ENCODE measurements around the gene NOVA2.

DNA sequence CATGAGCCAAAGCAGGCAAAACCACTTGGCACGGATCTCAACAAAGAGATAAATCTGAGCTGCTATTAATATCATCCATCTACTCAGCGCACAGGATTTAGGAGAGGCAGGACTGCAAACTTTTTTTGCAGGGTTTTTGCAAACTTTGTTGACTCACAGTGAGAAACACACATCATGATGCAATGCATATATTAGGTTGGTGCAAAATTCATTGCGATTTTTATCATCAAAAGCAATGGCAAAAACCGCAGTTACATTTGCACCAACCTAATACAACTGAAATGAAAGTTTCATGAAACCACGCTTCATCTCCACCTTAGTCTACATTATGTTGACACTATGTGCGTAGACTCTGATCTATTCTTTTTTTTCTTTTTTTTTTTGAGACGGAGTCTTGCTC is 4.5 kb upstream of the NOVA2 start:
- TF ChIP-seq, protein P1, sequence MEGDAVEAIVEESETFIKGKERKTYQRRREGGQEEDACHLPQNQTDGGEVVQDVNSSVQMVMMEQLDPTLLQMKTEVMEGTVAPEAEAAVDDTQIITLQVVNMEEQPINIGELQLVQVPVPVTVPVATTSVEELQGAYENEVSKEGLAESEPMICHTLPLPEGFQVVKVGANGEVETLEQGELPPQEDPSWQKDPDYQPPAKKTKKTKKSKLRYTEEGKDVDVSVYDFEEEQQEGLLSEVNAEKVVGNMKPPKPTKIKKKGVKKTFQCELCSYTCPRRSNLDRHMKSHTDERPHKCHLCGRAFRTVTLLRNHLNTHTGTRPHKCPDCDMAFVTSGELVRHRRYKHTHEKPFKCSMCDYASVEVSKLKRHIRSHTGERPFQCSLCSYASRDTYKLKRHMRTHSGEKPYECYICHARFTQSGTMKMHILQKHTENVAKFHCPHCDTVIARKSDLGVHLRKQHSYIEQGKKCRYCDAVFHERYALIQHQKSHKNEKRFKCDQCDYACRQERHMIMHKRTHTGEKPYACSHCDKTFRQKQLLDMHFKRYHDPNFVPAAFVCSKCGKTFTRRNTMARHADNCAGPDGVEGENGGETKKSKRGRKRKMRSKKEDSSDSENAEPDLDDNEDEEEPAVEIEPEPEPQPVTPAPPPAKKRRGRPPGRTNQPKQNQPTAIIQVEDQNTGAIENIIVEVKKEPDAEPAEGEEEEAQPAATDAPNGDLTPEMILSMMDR (IDR thresholded peaks at IDR 0.05; ENCODE audit: poor library complexity, severe bottlenecking): no peak
- TF ChIP-seq EZH2 (IDR thresholded peaks at IDR 0.05; ENCODE audit: borderline replicate concordance, insufficient read depth, low read length, poor library complexity, severe bottlenecking) (no peak), RAD21 (conservative IDR thresholded peaks at IDR 0.05) (no peak), POLR2AphosphoS5 (IDR thresholded peaks at IDR 0.05) (no peak), MXI1 (conservative IDR thresholded peaks at IDR 0.05; ENCODE audit: poor library complexity, severe bottlenecking) (no peak), SMC3 (conservative IDR thresholded peaks at IDR 0.05; ENCODE audit: poor library complexity) (no peak)

Data from neural cell (in vitro differentiated cells).